ENCODE data around the gene ZNF292. TPM values are rescaled to one million over a fixed set of nuclear protein-coding genes. Genes with fewer than 3 reads are reported as not detected.
"Not testable (repeated sequence)": the region's sequence is repeated elsewhere in the genome, so short reads cannot be mapped to it uniquely, and the experiment has no call there.

ZNF292 gene
- total RNA-seq (2014; rRNA removed; shearing (Covaris generic)) = 5.6 and 7.7 TPM in 2 replicates
- 5.0 and 6.6 TPM in 2 replicates for polyA plus RNA-seq (2015; cell fraction: cytosol; rRNA removed)
- 27.2 and 28.3 TPM in 2 replicates for polyA plus RNA-seq (2015; cell fraction: nucleus; rRNA removed)

DNA sequence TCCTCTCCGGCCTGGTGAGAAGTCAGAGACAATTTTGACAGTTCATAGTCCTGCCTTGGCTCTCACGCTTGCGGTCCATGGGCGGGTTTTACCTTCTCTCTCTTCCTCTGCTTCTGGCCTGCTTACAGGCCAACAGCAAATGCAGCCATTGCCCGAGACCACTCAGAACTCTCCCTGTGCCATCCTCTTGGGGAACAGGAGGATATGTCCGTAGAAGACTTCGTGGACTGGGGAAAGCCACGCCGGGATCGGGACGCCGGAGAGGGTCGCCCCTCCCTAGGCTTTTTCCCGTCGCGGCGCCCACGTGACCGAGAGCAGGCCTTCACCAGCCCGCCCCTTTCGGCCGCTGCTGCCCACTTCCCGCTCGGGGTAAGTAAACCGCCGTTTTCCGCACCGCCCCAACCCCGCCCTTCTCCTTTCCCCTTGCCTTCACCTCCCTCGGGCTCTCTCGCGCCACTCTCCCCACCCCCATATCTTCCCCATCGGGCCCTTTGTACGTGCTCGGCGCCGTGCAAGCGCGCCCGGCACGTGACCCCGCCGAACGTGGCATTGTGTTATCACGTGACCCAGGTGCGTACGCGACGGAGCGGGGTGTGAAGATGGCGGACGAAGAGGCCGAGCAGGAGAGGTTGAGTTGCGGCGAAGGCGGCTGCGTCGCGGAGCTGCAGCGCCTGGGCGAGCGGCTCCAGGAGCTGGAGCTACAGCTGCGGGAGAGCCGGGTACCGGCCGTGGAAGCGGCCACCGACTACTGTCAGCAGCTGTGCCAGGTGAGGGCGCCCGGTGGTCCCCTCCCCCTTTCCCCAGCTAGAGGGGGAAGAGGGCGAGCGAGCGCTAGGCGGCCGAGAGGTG is at the start of gene ZNF292:
Gene ZNF292 (plus strand): TSS at position 573 of the 849 bp plus-strand sequence. CDS start 27 bp downstream, at position 600.
- peak; percentile 96 for DNase-seq (ENCODE audit: low read depth)

DNA sequence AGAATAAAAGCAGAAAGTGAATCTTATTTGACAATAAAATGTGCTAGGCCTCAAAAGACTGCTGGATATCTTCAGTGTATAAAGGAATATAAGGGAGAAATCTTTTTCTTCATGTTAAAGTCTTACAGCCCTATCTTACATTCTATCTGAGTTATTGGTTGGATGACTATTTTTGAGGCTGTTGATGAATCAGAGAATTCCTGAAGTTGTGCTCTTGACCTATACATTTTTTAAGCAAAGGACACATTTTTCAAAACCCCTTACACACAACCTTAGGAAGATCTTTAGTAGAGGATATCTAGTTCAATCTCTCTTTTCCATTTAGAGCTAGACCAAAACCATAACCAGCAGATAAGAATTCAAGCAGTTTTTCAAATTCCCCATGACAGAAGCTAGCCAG is 49.5 kb upstream of the ZNF292 start:
- DNase-seq (ENCODE audit: low read depth) = peak; percentile 29

DNA sequence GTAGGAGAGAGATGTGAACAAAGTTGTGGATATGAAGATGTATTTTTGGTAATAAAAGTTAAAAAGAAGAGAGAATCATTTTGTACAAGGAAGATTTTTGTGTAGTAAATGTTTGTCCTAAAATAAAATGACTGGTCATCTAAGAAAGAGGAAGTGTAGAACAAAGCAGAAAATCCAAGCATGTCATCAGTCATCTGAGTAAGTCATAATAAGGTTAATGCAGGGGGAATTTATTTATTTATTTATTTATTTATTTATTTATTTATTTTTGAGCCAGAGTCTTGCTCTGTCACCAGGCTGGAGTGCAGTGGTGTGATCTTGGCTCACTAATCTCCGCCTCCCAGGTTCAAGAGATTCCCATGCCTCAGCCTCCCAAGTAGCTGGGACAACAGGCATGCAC is 44.7 kb upstream of the ZNF292 start:
- no peak for DNase-seq (ENCODE audit: low read depth)

DNA sequence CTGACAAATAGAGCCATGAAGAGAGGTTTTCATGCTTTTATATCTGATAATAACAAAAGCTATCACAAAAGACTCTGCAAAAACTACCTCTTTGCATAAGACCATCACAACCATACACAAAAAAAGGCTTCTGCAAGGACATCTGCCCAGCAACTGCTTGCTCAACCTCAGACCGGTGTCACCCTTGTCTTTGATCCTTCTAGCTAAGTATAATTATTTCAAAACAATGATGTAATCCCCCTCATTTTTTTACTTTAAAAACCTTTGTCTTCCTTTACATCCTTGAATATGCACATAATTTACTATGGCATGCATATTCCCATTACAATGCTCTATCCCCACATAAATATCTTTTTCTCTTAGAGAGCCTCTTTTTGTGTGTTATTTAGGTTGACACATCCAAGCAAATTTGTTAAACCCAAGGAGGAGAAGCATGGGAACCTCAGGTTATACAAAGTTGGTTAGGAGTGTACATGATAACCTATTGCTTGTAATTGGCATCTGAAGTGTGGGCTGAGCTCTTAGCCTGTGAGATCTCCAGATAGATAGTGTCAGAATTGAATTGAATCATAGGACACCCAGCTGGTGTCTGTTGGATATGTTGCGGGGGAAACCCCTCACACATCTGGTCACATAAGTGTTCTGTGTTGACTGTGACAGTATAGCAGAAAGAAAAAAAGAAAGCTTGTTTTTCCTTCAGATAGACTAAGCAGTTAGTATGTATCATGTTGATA is 39.8 kb upstream of the ZNF292 start:
- no peak for DNase-seq (ENCODE audit: low read depth)

DNA sequence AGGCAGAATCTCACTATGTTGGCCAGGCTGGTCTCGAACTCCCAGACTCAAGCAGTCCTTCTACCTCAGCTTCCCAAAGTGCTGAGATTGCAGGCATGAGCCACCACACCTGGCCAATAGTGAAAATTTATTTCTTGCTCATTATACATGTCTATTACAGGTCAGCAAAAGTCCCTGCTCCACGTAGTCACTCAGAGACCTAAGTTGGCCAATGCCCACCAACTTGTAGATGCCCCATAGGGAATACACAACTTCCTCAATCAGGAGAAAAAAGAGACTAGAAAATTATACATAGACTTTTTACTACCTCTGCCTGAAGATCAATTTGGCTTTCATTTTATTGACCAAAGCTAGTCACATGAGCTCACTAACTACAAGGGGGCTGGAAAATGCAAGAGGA is 38.4 kb upstream of the ZNF292 start:
- DNase-seq (ENCODE audit: low read depth) = no peak

DNA sequence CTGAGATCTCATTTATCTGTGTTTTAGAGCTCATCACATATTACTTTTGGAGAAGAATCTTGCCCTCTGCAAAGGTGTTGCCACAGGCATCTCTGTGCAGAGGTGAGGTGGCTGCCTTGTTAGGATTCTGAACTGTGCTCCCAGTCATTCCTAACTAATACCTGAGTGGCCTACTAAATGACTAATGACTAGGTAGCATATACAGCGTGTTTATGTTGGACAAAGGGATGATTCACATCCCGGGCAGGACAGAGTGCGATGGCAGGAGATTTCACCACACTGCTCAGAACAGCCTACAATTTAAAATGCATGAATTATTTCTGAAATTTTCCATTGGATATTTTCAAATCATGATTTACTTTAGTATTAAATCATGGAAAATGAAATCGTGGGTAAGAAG is 37.3 kb upstream of the ZNF292 start:
- DNase-seq (ENCODE audit: low read depth) = peak; percentile 57

DNA sequence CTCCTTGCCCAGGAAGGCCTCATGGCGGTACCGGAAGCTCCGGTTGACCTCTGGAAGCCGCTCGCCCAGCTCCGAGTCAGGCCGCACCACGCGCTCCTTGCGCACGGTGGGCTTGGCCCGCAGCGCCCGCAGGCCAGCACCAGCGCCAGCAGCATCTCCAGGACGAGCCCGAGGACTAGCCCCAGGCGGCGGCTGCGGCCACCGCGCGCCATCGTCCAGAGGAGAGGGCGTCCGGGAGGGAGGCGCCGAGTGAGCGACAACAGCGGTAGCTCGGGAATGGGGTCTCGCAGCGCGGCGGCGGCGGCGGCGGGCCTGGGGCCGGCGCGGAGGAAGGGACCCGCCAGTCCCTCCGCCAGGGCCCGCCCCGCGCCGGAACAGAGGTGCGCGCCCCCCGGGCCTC is 32.9 kb upstream of the ZNF292 start:
- no peak for DNase-seq (ENCODE audit: low read depth)

DNA sequence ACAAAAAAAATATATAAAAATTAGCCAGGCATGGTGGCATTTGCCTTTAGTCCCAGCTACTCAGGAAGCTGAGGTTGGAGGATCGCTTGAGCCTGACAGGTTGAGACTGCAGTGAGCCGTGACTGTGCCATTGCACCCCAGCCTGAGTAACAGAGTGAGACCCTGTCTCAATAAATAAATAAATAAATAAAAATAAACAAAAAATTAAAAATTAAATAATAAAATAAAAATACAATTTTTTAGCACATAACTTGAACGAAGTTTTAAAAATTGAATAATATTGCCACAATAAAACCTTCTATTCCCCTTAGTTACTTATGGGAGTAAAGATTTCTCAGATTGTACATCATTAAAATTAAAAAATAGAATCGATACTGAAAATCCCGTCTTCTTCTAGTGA is 31.3 kb upstream of the ZNF292 start:
- no peak for DNase-seq (ENCODE audit: low read depth)

DNA sequence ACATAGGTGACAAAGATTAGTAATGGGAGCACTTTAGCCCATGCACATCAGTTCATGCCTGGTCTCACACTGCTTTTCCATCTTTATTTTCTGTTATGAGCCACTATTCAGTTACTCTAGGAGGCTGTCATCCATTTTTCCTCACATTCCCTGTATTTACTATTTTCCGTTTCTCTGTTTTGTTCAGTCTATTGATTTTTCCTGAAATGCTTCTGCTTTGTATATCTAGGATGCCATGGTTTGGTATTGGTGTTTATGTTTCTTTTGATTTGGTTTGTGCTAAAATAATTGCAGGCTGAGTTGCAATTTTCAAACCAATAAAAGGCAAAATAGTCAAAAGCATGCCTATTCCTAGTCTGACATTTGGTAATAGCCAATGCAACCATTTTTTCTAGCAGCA is 28.9 kb upstream of the ZNF292 start:
- no peak for DNase-seq (ENCODE audit: low read depth)

DNA sequence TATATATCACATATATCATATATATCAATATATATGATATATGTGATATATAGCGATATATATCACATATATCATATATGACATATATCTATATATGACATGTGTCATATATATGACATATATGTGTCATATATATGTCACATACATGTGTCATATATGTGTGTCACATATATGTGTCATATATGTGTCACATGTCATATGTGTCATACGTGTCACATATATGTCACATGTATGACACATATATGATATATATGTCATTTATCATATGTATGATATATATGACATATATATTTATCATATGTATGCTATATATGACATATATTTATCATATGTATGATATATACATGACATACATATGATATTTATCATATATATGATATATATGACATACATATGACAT is 27.6 kb upstream of the ZNF292 start:
- DNase-seq (ENCODE audit: low read depth) = no peak

DNA sequence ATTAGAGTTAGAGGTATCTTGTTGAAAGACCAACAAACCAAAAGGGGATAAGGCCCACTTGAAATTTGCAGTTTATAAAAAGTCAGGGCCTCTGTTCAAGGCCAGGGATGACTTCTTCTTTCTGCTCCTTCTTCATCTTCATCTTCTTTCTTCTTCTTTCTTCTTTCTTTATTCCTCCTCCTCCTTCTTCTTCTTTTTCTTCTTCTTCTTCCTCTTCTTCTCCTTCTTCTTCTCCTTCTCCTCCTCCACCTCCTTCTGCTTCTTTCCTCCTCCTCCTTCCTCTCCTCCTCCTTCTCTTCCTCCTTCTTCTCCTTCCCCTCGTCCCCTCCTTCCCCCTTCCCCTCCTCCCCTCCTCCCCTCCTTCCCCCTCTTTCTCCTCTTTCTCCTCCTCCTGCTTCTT is 18.4 kb upstream of the ZNF292 start:
- DNase-seq (ENCODE audit: low read depth) = no peak

DNA sequence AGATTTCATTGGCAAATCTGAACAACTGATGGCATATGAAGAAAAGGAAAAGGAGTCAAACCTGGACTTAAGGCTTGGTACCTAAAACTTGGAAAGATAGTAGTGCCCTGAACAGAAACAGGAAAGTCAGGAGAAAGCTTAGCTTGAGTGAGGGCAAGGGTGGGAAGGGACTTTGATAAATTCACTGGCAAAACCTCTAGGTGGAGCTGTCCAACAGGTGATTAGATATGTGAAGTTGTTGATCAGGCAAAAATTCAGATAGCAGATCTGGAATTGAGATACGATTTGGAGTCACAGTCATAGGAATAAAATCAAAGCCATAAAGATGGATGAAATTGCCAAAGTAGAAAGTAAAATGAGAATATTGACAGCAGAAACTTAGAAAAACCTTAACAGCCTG is 16.1 kb upstream of the ZNF292 start:
- peak; percentile 51 for DNase-seq (ENCODE audit: low read depth)

DNA sequence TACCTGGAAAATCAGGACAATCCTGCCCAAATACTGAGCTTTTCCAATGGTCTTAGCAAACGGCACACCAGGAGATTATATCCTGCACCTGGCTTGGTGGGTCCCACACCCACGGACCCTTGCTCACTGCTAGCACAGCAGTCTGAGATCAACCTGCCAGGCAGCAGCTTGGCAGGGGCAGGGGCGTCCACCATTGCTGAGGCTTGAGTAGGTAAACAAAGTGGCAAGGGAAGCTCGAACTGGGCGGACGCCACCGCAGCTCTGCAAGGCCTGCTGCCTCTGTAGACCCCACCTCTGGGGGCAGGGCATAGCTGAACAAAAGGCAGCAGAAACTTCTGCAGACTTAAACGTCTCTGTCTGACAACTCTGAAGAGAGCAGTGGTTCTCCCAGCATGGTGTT is 15.4 kb upstream of the ZNF292 start:
- not testable (repeated sequence) for DNase-seq (ENCODE audit: low read depth)

DNA sequence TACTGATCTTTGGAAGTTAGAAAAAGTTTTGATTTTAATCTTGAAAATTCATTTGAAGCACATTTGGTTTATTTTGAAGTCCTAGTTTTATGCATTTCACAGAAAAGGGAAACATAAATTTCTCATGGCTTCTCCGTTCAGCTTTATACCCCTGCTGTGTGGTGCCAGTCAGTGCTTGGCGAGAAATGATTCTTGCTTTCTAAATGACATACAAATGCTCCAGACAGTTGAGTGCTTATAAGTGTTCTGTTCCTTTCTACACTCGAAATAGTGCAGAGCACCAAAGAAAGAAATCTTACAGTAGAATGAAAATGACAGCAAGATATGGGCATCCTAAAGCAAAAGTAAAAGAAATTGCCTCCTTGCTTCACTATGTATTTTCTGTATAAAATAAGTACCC is 9.0 kb upstream of the ZNF292 start:
- no peak for DNase-seq (ENCODE audit: low read depth)

DNA sequence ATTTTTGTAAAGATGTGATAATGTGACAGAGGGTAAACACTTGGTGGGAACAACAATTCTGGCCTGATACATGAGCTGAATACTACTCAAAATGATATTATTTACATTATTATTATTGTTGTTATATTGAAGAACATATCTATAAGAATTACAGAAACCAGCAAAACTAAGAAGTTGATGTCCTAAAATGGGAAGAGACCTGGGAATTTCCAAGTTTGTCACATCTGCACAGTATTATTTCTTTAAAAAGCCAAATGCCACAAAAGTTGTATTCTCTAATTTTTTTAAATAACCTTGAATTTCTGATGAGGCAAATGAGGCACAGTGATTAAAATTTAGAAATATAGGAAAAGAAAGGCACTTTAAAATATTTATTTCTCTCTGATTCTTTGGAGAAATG is 5.0 kb upstream of the ZNF292 start:
- DNase-seq (ENCODE audit: low read depth) = no peak

DNA sequence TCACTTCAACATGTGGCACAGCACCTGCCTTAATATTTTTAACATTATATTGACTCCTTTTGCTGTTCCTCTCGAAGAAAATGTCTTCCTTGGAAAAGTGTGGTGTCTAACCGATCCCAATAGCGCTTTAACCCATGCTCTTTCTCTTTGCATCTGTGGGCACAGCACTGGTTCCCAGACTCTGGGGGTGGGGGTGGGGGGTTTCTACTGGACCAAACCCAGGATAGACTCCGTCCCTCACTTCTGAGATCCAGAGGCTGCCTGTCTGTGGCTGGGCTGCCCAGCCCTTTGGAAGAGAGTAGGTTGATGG is 3.9 kb upstream of the ZNF292 start:
- no peak for DNase-seq (ENCODE audit: low read depth)

DNA sequence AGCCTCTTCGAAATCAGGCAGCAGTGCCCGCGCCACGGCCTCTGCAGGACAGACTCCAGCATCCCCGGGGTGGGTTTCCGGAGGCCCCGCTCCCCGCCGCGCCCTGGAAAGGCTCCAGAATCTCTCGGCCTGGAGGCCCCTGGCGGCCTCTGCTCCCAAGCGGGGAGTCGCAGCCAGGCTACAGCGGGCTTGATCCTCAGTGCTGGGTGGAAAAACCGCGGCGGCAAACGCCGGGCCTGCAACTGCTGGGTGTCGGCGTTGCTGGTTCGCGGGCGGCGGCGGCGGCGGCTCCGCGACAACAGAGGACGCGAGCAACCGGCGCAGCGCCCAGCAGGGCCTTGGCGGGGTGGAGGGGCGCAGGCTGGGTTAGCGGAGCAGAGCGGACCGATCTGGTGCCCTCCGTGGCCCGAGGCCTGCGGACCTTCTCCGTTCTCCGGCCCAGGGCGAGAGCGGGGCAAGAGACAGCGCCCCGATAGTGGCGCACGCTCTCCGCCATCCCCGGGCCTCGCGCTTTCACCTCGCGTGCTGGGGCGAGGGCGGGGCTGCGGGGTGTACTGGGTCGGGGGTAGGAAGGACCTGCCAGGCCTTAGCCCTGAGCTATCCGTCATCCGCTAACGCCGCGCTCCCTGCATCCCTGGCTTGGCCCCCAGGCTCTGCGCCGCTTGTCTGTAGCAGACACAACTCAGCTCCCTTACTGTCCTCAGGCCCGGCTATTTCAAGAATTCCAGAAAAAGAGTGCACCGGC is 3.4 kb upstream of the ZNF292 start:
- no peak for DNase-seq (ENCODE audit: low read depth)

DNA sequence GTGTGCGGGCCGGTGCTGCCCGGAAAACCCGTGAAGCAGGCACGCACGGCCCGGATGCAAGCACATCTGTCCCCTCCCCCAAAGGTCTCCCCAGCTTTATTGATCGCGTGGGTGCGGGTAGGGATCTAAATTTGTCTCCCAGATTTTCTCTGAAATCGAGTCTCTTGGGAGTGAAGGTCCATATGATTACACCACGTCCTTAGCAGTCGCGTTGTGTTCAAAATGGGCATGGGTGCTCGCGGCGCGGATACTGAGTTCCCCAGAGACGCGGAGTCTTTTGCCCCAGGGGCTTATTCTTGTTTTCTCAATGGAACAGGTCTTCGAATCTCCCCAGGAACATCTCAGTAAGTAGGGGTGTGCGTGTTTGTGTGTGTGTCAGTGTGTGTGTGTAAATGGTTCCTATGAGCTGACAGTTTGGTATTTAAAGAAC is 2.8 kb upstream of the ZNF292 start:
- no peak for DNase-seq (ENCODE audit: low read depth)

DNA sequence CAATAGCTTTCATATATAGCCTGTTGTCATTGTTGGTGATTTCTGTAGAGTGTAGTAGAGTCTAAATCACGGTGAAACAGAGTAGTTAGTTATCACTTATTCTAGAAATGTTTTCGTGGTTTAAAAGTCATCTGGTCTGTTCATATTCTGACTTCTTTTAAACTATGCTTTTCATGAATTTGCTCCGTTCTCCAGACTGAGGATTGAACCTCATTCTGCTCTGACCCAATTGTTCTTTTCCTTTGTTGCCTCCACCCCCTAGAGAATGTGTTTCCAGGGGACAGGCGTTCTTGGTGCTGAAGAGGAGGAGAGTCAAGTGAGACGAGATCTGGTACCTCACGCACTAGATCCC is 748 bp upstream of the ZNF292 start:
- DNase-seq (ENCODE audit: low read depth) = no peak

DNA sequence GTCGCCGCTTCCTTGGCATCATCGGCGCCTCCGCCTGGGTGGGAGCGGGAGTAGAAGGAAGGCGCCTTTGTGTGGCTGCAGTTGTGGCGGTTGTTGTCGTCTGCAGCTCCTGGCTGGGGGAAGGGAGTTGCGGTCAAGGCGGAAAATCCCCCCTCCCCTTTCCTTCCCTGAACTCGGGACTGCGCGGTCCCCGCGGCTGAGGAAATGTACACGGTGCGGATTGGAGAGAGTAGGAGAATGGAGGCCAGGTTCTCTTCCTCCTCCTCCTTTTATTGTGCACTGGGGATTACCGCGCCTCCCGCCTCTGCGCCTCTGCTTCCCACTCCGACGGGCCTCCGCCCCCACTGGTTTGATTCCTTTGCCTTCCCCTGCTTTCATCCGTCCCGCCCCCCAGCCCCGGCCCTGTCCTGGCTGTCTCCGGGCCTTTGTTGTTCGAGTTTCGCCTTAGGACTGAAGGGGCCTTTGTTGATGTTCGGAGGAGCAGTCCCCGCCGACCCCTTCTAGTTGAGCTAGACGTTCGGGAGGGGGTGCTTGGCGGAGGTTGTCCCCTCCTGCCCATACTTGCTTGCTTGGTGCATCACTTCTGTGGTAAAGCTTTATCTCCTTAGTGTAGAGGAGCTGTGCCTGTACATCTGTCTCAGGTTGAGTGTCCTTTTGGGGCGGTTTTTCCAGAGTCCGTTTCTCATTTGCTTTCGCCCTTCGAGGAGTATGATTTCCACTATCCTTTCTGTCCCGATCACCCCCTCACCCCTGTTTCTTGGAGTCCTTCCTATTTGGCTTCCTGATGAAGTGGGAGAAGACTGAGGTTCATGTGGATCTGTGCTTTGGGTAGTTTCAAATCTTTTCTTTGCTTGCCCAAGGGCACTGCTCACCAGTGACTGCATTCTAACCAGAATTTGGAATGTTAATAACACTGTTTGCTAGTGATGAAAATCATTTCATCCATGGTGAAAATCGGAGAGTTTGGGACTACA is 764 bp downstream of the ZNF292 start:
- peak; percentile 39 for DNase-seq (ENCODE audit: low read depth)

DNA sequence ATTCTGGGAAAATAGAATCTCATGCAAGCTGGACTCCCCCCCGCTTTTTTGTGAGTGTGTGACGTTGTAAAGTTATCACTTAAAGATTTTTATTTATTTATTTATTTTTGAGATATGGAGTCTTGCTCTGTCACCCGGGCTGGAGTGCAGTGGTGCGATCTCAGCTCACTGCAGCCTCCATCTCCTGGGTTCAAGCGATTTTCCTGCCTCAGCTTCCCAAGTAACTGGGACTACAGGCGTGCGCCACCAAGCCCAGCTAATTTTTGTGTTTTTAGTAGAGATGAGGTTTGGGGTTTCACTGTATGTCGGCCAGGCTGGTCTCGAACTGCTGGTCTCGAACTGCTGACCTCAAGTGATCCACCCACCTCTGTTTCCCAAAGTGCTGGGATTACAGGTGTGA is 2.2 kb downstream of the ZNF292 start:
- DNase-seq (ENCODE audit: low read depth) = not testable (repeated sequence)
